H1 (cell line): ENCODE measurements around the gene WBP1L. TPM values are rescaled to one million over a fixed set of nuclear protein-coding genes. Genes with fewer than 3 reads are reported as not detected.
A peak's percentile ranks its signal among the peaks of the same experiment; 100 is the strongest.

Source experiments
- CTCF ChIA-PET: fragments of 300-600 bp; sonication (Branson Sonifier 250); formaldehyde crosslinking; loops from one replicate; lab custom pipeline; 2021; ENCODE audit not compliant: partially characterized antibody; lab: Charles Lee
- POLR2A ChIA-PET: fragments of 300-600 bp; sonication (Branson Sonifier 250); formaldehyde crosslinking; loops from one replicate; lab custom pipeline; 2021; ENCODE audit warnings: inconsistent platforms; ENCODE audit not compliant: partially characterized antibody; lab: Charles Lee
- DNase-seq, 2 experiments: peaks; one replicate each; pipeline versions ENCODE4 v3.0.0 to v3.0.0-alpha.2; 2010 to 2022; ENCODE audit warnings: low spot score in 2 of 2, low read depth in 1 of 2, mixed read lengths in 1 of 2
- FAIRE-seq: peaks from 2 replicates; lab custom pipeline; 2011; peaks lifted over from hg19 to GRCh38; lab: Jason Lieb, UNC
- H2AFZ ChIP-seq: 2 replicates; pipeline ENCODE4 v1.8.1; 2012; ENCODE audit warnings: low read length, inconsistent platforms
- H2AK5ac ChIP-seq: 2 replicates; pipeline ENCODE4 v1.6.1; 2013; ENCODE audit warnings: low read depth, low read length
- H2BK120ac ChIP-seq: replicated peaks from 2 replicates; pipeline ENCODE3; 2013; ENCODE audit warnings: low read depth, low read length, inconsistent platforms
- H2BK12ac ChIP-seq: 2 replicates; pipeline ENCODE4 v1.6.1; 2013; ENCODE audit warnings: low read depth, low read length
- H2BK15ac ChIP-seq: 2 replicates; pipeline ENCODE4 v1.6.1; 2013; ENCODE audit warnings: low read length
- H2BK20ac ChIP-seq: 2 replicates; pipeline ENCODE4 v1.6.1; 2013; ENCODE audit warnings: low read length
- H2BK5ac ChIP-seq: 2 replicates; pipeline ENCODE4 v1.6.1; 2013; ENCODE audit warnings: low read depth, low read length
- H3K14ac ChIP-seq: 2 replicates; pipeline ENCODE4 v1.6.1; 2013; ENCODE audit warnings: inconsistent platforms; ENCODE audit not compliant: insufficient read length
- H3K18ac ChIP-seq: 2 replicates; pipeline ENCODE4 v1.6.1; 2013; ENCODE audit warnings: low read length; ENCODE audit errors: extremely low read depth
- H3K23ac ChIP-seq: 2 replicates; pipeline ENCODE4 v1.6.1; 2013; ENCODE audit warnings: inconsistent platforms; ENCODE audit not compliant: insufficient read length
- H3K23me2 ChIP-seq: 2 replicates; pipeline ENCODE4 v1.6.1; 2013; ENCODE audit warnings: low read depth, low read length
- H3K27ac ChIP-seq: 2 replicates; pipeline ENCODE4 v1.6.1; 2011; ENCODE audit warnings: low read depth, low read length, inconsistent platforms
- H3K27me3 ChIP-seq, 4 experiments: replicated peaks in 1 of 4; 1 replicate in 1 of 4; 2 replicates in 3 of 4; pipeline versions ENCODE4 v1.6.1 to v1.8.1; 2011 to 2013; ENCODE audit warnings: low read length in 3 of 4, mild to moderate bottlenecking in 3 of 4, inconsistent platforms in 2 of 4, mixed read lengths in 2 of 4, moderate library complexity in 1 of 4; ENCODE audit not compliant: control insufficient read depth in 3 of 4, insufficient read depth in 3 of 4; ENCODE audit errors: extremely low read depth in 1 of 4
- H3K36me3 ChIP-seq, 4 experiments: 2 replicates each; pipeline versions ENCODE4 v1.6.1 to v1.8.1; 2011 to 2013; ENCODE audit warnings: mild to moderate bottlenecking in 4 of 4, low read length in 3 of 4, moderate library complexity in 2 of 4, control low read depth in 1 of 4, inconsistent platforms in 1 of 4; ENCODE audit not compliant: insufficient read depth in 4 of 4, control insufficient read depth in 2 of 4
- H3K4ac ChIP-seq: replicated peaks from 2 replicates; pipeline ENCODE3; 2013; ENCODE audit warnings: low read length, low read depth, mixed read lengths, inconsistent platforms; ENCODE audit not compliant: insufficient read length
- H3K4me1 ChIP-seq, 4 experiments: replicated peaks in 1 of 4; 1 replicate in 1 of 4; 2 replicates in 3 of 4; pipeline versions ENCODE4 v1.6.1 to v1.8.1; 2011 to 2013; ENCODE audit warnings: low read length in 3 of 4, inconsistent platforms in 2 of 4, mixed read lengths in 1 of 4; ENCODE audit not compliant: insufficient read depth in 4 of 4, control insufficient read depth in 3 of 4
- H3K4me2 ChIP-seq, 2 experiments: 2 replicates each; pipeline versions ENCODE4 v1.6.1 to v1.8.1; 2011 to 2013; ENCODE audit warnings: low read depth in 2 of 2, low read length in 2 of 2, control low read depth in 1 of 2, inconsistent platforms in 1 of 2, mild to moderate bottlenecking in 1 of 2; ENCODE audit not compliant: insufficient read depth in 1 of 2
- H3K4me3 ChIP-seq, 4 experiments: fragments of 200-600, 300-600 bp in 1 of 4; sonication (generic), shearing (Covaris generic), sonication (Bioruptor Twin) in 1 of 4; 2 replicates each; pipeline versions ENCODE4 v1.5.1 to v1.8.1; 2011 to 2016; ENCODE audit warnings: low read length in 4 of 4, low read depth in 3 of 4, control low read depth in 2 of 4, inconsistent platforms in 2 of 4, mild to moderate bottlenecking in 2 of 4, mixed read lengths in 1 of 4, moderate library complexity in 1 of 4; ENCODE audit not compliant: insufficient read depth in 2 of 4; ENCODE audit errors: extremely low read depth in 1 of 4
- H3K56ac ChIP-seq: replicated peaks from 2 replicates; pipeline ENCODE3; 2013; ENCODE audit warnings: low read depth, mild to moderate bottlenecking, mixed read lengths, low read length, inconsistent platforms; ENCODE audit not compliant: insufficient read length
- H3K79me1 ChIP-seq: 2 replicates; pipeline ENCODE4 v1.6.1; 2013; ENCODE audit warnings: low read depth, low read length, control low read depth
- H3K79me2 ChIP-seq, 2 experiments: 2 replicates each; pipeline versions ENCODE4 v1.6.1 to v1.8.1; 2012 to 2013; ENCODE audit warnings: low read length in 2 of 2, mild to moderate bottlenecking in 2 of 2, inconsistent platforms in 1 of 2; ENCODE audit not compliant: insufficient read depth in 2 of 2, control insufficient read depth in 1 of 2
- H3K9ac ChIP-seq, 4 experiments: replicated peaks in 1 of 4; 1 replicate in 1 of 4; 2 replicates in 3 of 4; pipeline versions ENCODE4 v1.6.1 to v1.8.1; 2011 to 2013; ENCODE audit warnings: low read depth in 3 of 4, low read length in 3 of 4, control low read depth in 2 of 4, mild to moderate bottlenecking in 2 of 4, moderate library complexity in 2 of 4, inconsistent platforms in 1 of 4; ENCODE audit errors: extremely low read depth in 1 of 4
- H3K9me3 ChIP-seq, 2 experiments: 2 replicates each; pipeline versions ENCODE4 v1.6.1 to v1.8.1; 2012 to 2013; ENCODE audit warnings: mild to moderate bottlenecking in 2 of 2, moderate library complexity in 2 of 2, control low read depth in 1 of 2, inconsistent platforms in 1 of 2, low read depth in 1 of 2, low read length in 1 of 2, mixed read lengths in 1 of 2; ENCODE audit not compliant: insufficient read depth in 2 of 2
- H4K20me1 ChIP-seq, 2 experiments: replicated peaks in 1 of 2; 2 replicates each; pipeline versions ENCODE3 to v1.8.1; 2011 to 2013; ENCODE audit warnings: inconsistent platforms in 2 of 2, low read length in 2 of 2, mild to moderate bottlenecking in 1 of 2; ENCODE audit not compliant: insufficient read depth in 2 of 2, control insufficient read depth in 1 of 2
- H4K5ac ChIP-seq: 2 replicates; pipeline ENCODE4 v1.6.1; 2013; ENCODE audit warnings: low read length, low read depth, mixed read lengths, inconsistent platforms; ENCODE audit not compliant: insufficient read length
- H4K8ac ChIP-seq: 2 replicates; pipeline ENCODE4 v1.8.0; 2013; ENCODE audit warnings: mild to moderate bottlenecking, moderate library complexity, low read length, inconsistent platforms; ENCODE audit not compliant: insufficient read depth; ENCODE audit errors: extremely low read depth
- H4K91ac ChIP-seq: replicated peaks from 2 replicates; pipeline ENCODE3; 2013; ENCODE audit warnings: low read length, mixed read lengths, inconsistent platforms; ENCODE audit not compliant: insufficient read length
- MAX ChIP-seq: IDR thresholded peaks from 2 replicates; pipeline ENCODE4 v1.6.1; 2012; ENCODE audit warnings: inconsistent platforms
- POLR2A ChIP-seq, 2 experiments: IDR thresholded peaks; 1 replicate in 1 of 2; 2 replicates in 1 of 2; pipeline ENCODE4 v1.6.1; 2011; ENCODE audit warnings: low read depth in 2 of 2, low read length in 2 of 2, mild to moderate bottlenecking in 2 of 2; ENCODE audit errors: control extremely low read depth in 1 of 2
- WGBS, 2 experiments: shearing (Covaris generic) in 1 of 2; methylation state at CpG; one replicate each; pipeline versions ENCODE4 v1.1.6 to v1.1.7; 2013 to 2015; ENCODE audit warnings: low lambda C conversion rate in 2 of 2, mixed read lengths in 2 of 2, inconsistent platforms in 1 of 2, low coverage in 1 of 2, missing lambda C conversion rate in 1 of 2; ENCODE audit not compliant: insufficient replicate concordance in 2 of 2, insufficient coverage in 1 of 2, insufficient read length in 1 of 2; ENCODE audit errors: extremely low coverage in 1 of 2, missing lambda C conversion rate in 1 of 2; 5-methylcytosine and 5-hydroxymethylcytosine counted together
- polyA plus RNA-seq, 7 experiments: library from polyadenylated mRNA; depleted of rRNA in 3 of 7; stranded (reverse) in 5 of 7; unstranded in 2 of 7; fragments of >200 nt in 5 of 7; fragments of 200-250 nt in 2 of 7; gene quantifications; 1 replicate in 5 of 7; 2 replicates in 1 of 7; 4 replicates in 1 of 7; pipeline versions ENCODE4 v1.2.1 to v1.2.3, GENCODE V29; 2011 to 2013; ENCODE audit warnings: missing spikeins in 2 of 7, mixed read lengths in 2 of 7
- total RNA-seq: library from RNA; stranded (reverse); fragmentation: NEBNext Ultra II Directional; extraction: Animal tissue kit (Norgen Biotek cat#: 25700); gene quantifications from 2 replicates; pipeline ENCODE4 v1.2.1, GENCODE V29; 2021

The WBP1L gene
- total and polyA plus RNA-seq, 2 of the 8 experiments (the other 6 are each of a cell fraction or from before 2014, with no cell fraction given): 26.6 to 29.9 TPM

- H3K56ac ChIP-seq: no peak overlapping the region
- no peaks in the 10 kb centered on the region; the same call in 1 of the 2 replicates for H3K79me1 ChIP-seq
- H3K4me3 ChIP-seq: no peak overlapping the region
- ChIA-PET POLR2A (interaction anchor here (0.9 to 6.5 kb wide), 12 partner anchors 8 to 96 kb away, joined by 3 to 31 read pairs (median 4); partner anchors contain the start of genes ARL3, SFXN2 and TRIM8), CTCF (interaction anchor here (0.9 to 4.2 kb wide), 6 partner anchors 10 to 177 kb away, joined by 3 to 33 read pairs (median 5); no protein-coding TSS in a partner anchor)
- H3K27ac ChIP-seq: no peak overlapping the region
- H2AK5ac ChIP-seq: no peak overlapping the region
- H3K14ac ChIP-seq: no peak overlapping the region
- H3K79me2 ChIP-seq: peaks cover 0 to 12% of the 10 kb centered on the region in 2 experiments; a peak in 2 of 4 replicates
- H4K20me1 ChIP-seq: no peaks in the 10 kb centered on the region
- no peak overlapping the region for H2BK120ac ChIP-seq
- peaks cover 4 to 17% (median 11%) of the 10 kb centered on the region in 4 experiments; a peak in 7 of 8 replicates for H3K36me3 ChIP-seq
- peaks cover 6% of the 10 kb centered on the region for H3K23me2 ChIP-seq
- no peaks in the 10 kb centered on the region; a peak in 1 of 7 replicates for H3K27me3 ChIP-seq
- TF ChIP-seq POLR2A (IDR thresholded peaks at IDR 0.05; ENCODE audit: control extremely low read depth in 1 of 2, low read depth in 2 of 2, low read length in 2 of 2): peak in 1 of 2 experiments; percentile 45; a peak in 1 of 3 replicates
- no peak for TF ChIP-seq MAX
- no peak overlapping the region for H4K8ac ChIP-seq
- FAIRE-seq (no peak), DNase-seq (no peak)
- 79% methylated on average over 2 of the region's 2 CpGs; no CpG with 5 or more reads in 1 of the 2 experiments for WGBS, 2 experiments
- no peak overlapping the region for H3K9ac ChIP-seq
- H3K4ac ChIP-seq: no peak overlapping the region
- H3K23ac ChIP-seq: no peak overlapping the region
- H2BK15ac ChIP-seq: no peak overlapping the region
- H3K9me3 ChIP-seq: no peaks in the 10 kb centered on the region
- no peak overlapping the region for H4K91ac ChIP-seq
- H3K4me2 ChIP-seq: no peak overlapping the region
- H2BK12ac ChIP-seq: no peak overlapping the region
- no peak overlapping the region for H4K5ac ChIP-seq
- no peak overlapping the region for H2BK5ac ChIP-seq
- H2AFZ ChIP-seq: no peak overlapping the region
- H3K18ac ChIP-seq: no peak overlapping the region
- no peak overlapping the region for H2BK20ac ChIP-seq
- H3K4me1 ChIP-seq: peaks cover 1 to 6% (median 3%) of the 10 kb centered on the region in 4 experiments; a peak in 6 of 7 replicates
Observed at GRCh38 chr10:102740229-102740628, 3.5 kb upstream of the WBP1L start.
